Measurements from ENCODE around the gene GNG14. TPM values are rescaled to one million over a fixed set of nuclear protein-coding genes. Genes with fewer than 3 reads are reported as not detected.

Gene GNG14
- total and polyA plus RNA-seq, 2 of the 13 experiments (the other 11 are each of a cell fraction or from before 2014, with no cell fraction given): not detected

GRCh38 chr19:12666265-12667048, 21.3 kb upstream of the GNG14 start, which contains the start of the genes MAN2B1 and WDR83 (continued):
- no peak for TF ChIP-seq ZNF142 (CRISPR knock-in tag; IDR thresholded peaks at IDR 0.05)
- TF ChIP-seq CBX5 (CRISPR knock-in tag; IDR thresholded peaks at IDR 0.05; ENCODE audit: borderline replicate concordance): no peak
- TF ChIP-seq NR2F1 (CRISPR knock-in tag; IDR thresholded peaks at IDR 0.05): no peak
- no peak for TF ChIP-seq TBP (CRISPR knock-in tag; IDR thresholded peaks at IDR 0.05)
- TF ChIP-seq PHF21A (CRISPR knock-in tag; IDR thresholded peaks at IDR 0.05): no peak
